Measurements from ENCODE around the gene ECEL1. TPM values are rescaled to one million over a fixed set of nuclear protein-coding genes. Genes with fewer than 3 reads are reported as not detected.

ECEL1 gene
- total RNA-seq, 2 donors from 2014 or later, result 1.6 to 4.6 TPM

DNA sequence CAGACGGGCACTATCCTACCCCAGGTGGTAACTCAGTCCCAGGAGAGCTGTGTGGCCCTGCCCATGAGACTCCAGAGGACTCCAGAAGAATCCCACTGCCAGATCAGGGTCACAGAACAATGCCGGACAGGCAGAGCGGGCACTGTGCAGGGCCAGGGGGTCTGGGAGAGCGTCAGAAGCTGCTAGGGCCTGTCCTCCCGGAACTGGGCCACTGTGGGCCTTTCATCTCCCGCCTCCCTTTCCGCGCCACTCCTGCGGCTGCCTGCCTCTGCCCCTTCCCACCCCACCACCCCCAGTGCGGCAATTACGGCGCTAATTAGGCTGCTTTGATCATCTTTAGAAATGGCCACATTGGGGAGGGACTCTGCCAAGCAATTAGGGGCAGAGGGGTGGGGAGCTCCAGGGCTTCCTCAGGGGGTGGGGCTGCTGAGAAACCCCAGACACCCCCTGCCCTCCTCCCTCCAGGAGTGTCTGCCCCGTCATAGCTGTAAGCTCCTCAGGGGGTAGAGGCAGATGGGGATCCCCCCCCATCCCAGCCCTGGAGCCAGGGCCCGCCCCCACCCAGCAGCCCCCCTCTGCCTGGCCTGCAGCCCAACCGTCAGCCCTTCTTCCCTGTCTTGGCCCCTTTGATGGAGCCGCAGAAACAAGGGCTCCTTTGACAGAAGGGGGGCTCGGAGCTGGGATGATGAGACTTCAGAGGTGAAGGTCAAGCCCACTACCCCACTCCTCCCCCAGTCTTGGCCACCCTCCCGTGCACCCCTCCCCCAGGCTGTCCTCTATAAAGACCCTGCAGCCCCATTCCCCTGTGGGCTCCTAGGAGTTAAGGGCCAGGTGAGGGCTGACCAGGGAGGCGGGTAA lies 32.2 kb upstream of the ECEL1 start, which contains the start of gene PRSS56:
Gene PRSS56, plus strand, starts transcription at position 808 of the 858 bp plus-strand sequence. CDS start 211 bp downstream, outside the sequence.
- peaks cover 46% of the 10 kb centered on the region for H3K27me3 Mint-ChIP-seq (ENCODE audit: insufficient read depth)

DNA sequence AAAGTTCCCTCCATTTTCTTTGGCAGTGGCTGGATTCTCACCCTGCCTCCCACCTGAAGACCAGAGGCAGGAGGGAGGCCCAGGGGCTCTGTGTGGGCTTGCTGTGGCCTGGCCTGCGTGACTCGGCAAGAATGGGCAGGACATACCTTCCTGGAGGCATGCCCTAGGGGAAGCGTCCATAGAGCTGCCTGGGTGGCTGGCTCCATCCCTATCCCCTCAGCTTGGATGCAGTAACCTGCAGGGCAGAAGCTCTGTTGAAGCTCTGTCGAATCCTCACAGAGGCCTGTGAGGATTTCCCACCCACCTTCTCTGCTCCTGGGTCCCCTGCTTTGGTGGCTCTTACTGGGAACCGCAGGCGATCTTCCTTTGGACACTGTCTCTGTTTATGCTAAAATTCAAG lies 31.2 kb upstream of the ECEL1 start:
- TF ChIP-seq CTCF (conservative IDR thresholded peaks at IDR 0.05), result no peak
- Mint-ChIP-seq H3K27me3 (ENCODE audit: insufficient read depth) (peaks cover 39% of the 10 kb centered on the region), H3K27ac (no peak overlapping the region), H3K4me1 (peaks cover 3% of the 10 kb centered on the region), H3K36me3 (ENCODE audit: low read depth) (no peaks in the 10 kb centered on the region), H3K4me3 (no peak overlapping the region), H3K9me3 (no peaks in the 10 kb centered on the region)
- Histone ChIP-seq H3K4me3 (ENCODE audit: low read length) (no peak overlapping the region), H3K9ac (ENCODE audit: extremely low read depth, low read length, poor library complexity, severe bottlenecking) (no peak overlapping the region), H3K27me3 (ENCODE audit: control insufficient read depth, insufficient read depth, low read length, poor library complexity, severe bottlenecking) (peaks cover 46% of the 10 kb centered on the region), H3K27ac (ENCODE audit: low read depth, low read length) (no peak overlapping the region), H3K36me3 (ENCODE audit: control insufficient read depth, insufficient read depth, low read length) (no peaks in the 10 kb centered on the region), H3K9me3 (ENCODE audit: control insufficient read depth, low read length) (no peaks in the 10 kb centered on the region), H3K4me1 (ENCODE audit: control insufficient read depth, insufficient read depth, low read length) (no peaks in the 10 kb centered on the region)
- WGBS, 2 experiments (ENCODE audit: insufficient coverage in 1 of 2, insufficient read length in 1 of 2), result 50 to 77% methylated on average over 5 to 6 of the region's 6 CpGs
- peak; percentile 67 for DNase-seq

More for the DNA sequence above, 32.2 kb upstream of the ECEL1 start, which contains the start of gene PRSS56:
- no peak for TF ChIP-seq CTCF (conservative IDR thresholded peaks at IDR 0.05)
- Histone ChIP-seq H3K9me3 (ENCODE audit: control insufficient read depth, low read length) (no peaks in the 10 kb centered on the region), H3K27ac (ENCODE audit: low read depth, low read length) (no peak within 1 kb of the TSS), H3K4me1 (ENCODE audit: control insufficient read depth, insufficient read depth, low read length) (no peaks in the 10 kb centered on the region), H3K4me3 (ENCODE audit: low read length) (no peak within 1 kb of the TSS), H3K9ac (ENCODE audit: extremely low read depth, low read length, poor library complexity, severe bottlenecking) (no peak within 1 kb of the TSS), H3K27me3 (ENCODE audit: control insufficient read depth, insufficient read depth, low read length, poor library complexity, severe bottlenecking) (peaks cover 55% of the 10 kb centered on the region), H3K36me3 (ENCODE audit: control insufficient read depth, insufficient read depth, low read length) (no peaks in the 10 kb centered on the region)
- DNase-seq, result peak; percentile 54
- H3K9me3 Mint-ChIP-seq, result no peaks in the 10 kb centered on the region
- H3K4me1 Mint-ChIP-seq, result peaks cover 3% of the 10 kb centered on the region
- WGBS, 2 experiments (ENCODE audit: insufficient coverage in 1 of 2, insufficient read length in 1 of 2), result 77 to 78% methylated on average over 9 to 19 of the region's 19 CpGs
- no peak within 1 kb of the TSS for H3K27ac Mint-ChIP-seq
- H3K36me3 Mint-ChIP-seq (ENCODE audit: low read depth), result no peaks in the 10 kb centered on the region
- no peak within 1 kb of the TSS for H3K4me3 Mint-ChIP-seq

- Histone ChIP-seq H3K4me1 (ENCODE audit: control insufficient read depth, insufficient read depth, low read length) (no peaks in the 10 kb centered on the region), H3K4me3 (ENCODE audit: low read length) (no peak overlapping the region), H3K9ac (ENCODE audit: extremely low read depth, low read length, poor library complexity, severe bottlenecking) (no peak overlapping the region), H3K27ac (ENCODE audit: low read depth, low read length) (no peak overlapping the region), H3K27me3 (ENCODE audit: control insufficient read depth, insufficient read depth, low read length, poor library complexity, severe bottlenecking) (peaks cover 23% of the 10 kb centered on the region), H3K36me3 (ENCODE audit: control insufficient read depth, insufficient read depth, low read length) (no peaks in the 10 kb centered on the region), H3K9me3 (ENCODE audit: control insufficient read depth, low read length) (no peaks in the 10 kb centered on the region)
- 85 to 100% methylated on average over 2 to 3 of the region's 3 CpGs for WGBS, 2 experiments (ENCODE audit: insufficient coverage in 1 of 2, insufficient read length in 1 of 2)
- Mint-ChIP-seq H3K9me3 (no peaks in the 10 kb centered on the region), H3K4me1 (peaks cover 3% of the 10 kb centered on the region), H3K36me3 (ENCODE audit: low read depth) (no peaks in the 10 kb centered on the region), H3K27ac (no peak overlapping the region), H3K27me3 (ENCODE audit: insufficient read depth) (peaks cover 23% of the 10 kb centered on the region), H3K4me3 (no peak overlapping the region)
- no peak for DNase-seq
- no peak for TF ChIP-seq CTCF (conservative IDR thresholded peaks at IDR 0.05)
Measured at GRCh38 chr2:232516551-232516950, 28.9 kb upstream of the ECEL1 start.
